HL-60 (cell line): ENCODE data around the gene GMPPA.

Experiments
- DNase-seq, 2 experiments: peaks; one replicate each; pipeline ENCODE4 v3.0.0-alpha.2; 2010 to 2020; ENCODE audit warnings: low read depth in 1 of 2, low spot score in 1 of 2
- H3K27ac ChIP-seq: fragments of 250-450 bp; sonication (Bioruptor Pico); replicated peaks from 2 replicates; pipeline ENCODE4 v1.5.1; 2020; ENCODE audit warnings: mild to moderate bottlenecking, moderate library complexity
- H3K27me3 ChIP-seq: fragments of 250-450 bp; sonication (Bioruptor Pico); 2 replicates; pipeline ENCODE4 v1.5.1; 2021; ENCODE audit warnings: mild to moderate bottlenecking, moderate library complexity; ENCODE audit not compliant: insufficient read depth, poor library complexity, severe bottlenecking
- H3K4me3 ChIP-seq: replicated peaks from 2 replicates; pipeline ENCODE4 v1.5.1; 2011; ENCODE audit warnings: mild to moderate bottlenecking, control low read depth, low read length; ENCODE audit not compliant: insufficient read depth
- CTCF ChIP-seq: IDR thresholded peaks from one replicate; pipeline ENCODE4 v1.5.1; 2011; ENCODE audit warnings: low read length, control low read depth, inconsistent platforms; ENCODE audit not compliant: insufficient read depth
- GABPA ChIP-seq: IDR thresholded peaks from 2 replicates; pipeline ENCODE4 v1.6.1; 2012; ENCODE audit warnings: low read depth
- POLR2AphosphoS5 ChIP-seq: IDR thresholded peaks from 2 replicates; pipeline ENCODE4 v1.6.1; 2012; ENCODE audit warnings: low read depth
- REST ChIP-seq: IDR thresholded peaks from 2 replicates; pipeline ENCODE4 v1.6.1; 2012; ENCODE audit warnings: low read depth; ENCODE audit not compliant: insufficient replicate concordance
- SPI1 ChIP-seq: IDR thresholded peaks from 2 replicates; pipeline ENCODE4 v1.6.1; 2012; ENCODE audit warnings: low read depth, mild to moderate bottlenecking, borderline replicate concordance

The GMPPA gene

GRCh38 chr2:219545295-219545942 is 46.7 kb downstream of the GMPPA start:
- DNase-seq, result no peak
- no peak for TF ChIP-seq REST
- TF ChIP-seq SPI1, result no peak
- no peak for TF ChIP-seq GABPA
- TF ChIP-seq CTCF, result no peak
- no peak for TF ChIP-seq POLR2AphosphoS5
- peaks cover 26% of the 10 kb centered on the region for H3K27me3 ChIP-seq
- H3K27ac ChIP-seq, result no peak overlapping the region
- no peak overlapping the region for H3K4me3 ChIP-seq

- TF ChIP-seq POLR2AphosphoS5, result no peak
- TF ChIP-seq SPI1, result no peak
- TF ChIP-seq REST, result no peak
- DNase-seq, result no peak
- H3K27ac ChIP-seq, result no peak overlapping the region
- peaks cover 29% of the 10 kb centered on the region for H3K27me3 ChIP-seq
- H3K4me3 ChIP-seq, result no peak overlapping the region
These were observed 47.3 kb downstream of the GMPPA start for GRCh38 chr2:219545943-219546352.

GRCh38 chr2:219547621-219548020 is 48.9 kb downstream of the GMPPA start:
- Histone ChIP-seq H3K27me3 (peaks cover 36% of the 10 kb centered on the region), H3K4me3 (no peak overlapping the region), H3K27ac (no peak overlapping the region)
- no peak for DNase-seq
- TF ChIP-seq POLR2AphosphoS5, result no peak
- TF ChIP-seq SPI1, result no peak
- TF ChIP-seq REST, result no peak
- no peak for TF ChIP-seq GABPA
- no peak for TF ChIP-seq CTCF
